Thymus (tissue), 14 donors: Measurements from ENCODE around the gene SLC17A9. TPM values are rescaled to one million over a fixed set of nuclear protein-coding genes. Genes with fewer than 3 reads are reported as not detected.

Experiments
- DNase-seq, 9 donors: peaks; one replicate each; pipeline ENCODE4 v3.0.0-alpha.2; 2013; ENCODE audit warnings: low spot score in 9 of 9, low read depth in 6 of 9, missing footprints in 1 of 9
- H3K27ac ChIP-seq, 2 donors: one replicate each; pipeline ENCODE4 v1.5.1; 2013; ENCODE audit warnings: control low read depth in 1 of 2, low read depth in 1 of 2, low read length in 1 of 2, mild to moderate bottlenecking in 1 of 2, moderate library complexity in 1 of 2
- H3K27me3 ChIP-seq, 2 donors: one replicate each; pipeline ENCODE4 v1.5.1; 2013; ENCODE audit warnings: low read length in 1 of 2; ENCODE audit not compliant: control insufficient read depth in 2 of 2, insufficient read depth in 1 of 2
- H3K36me3 ChIP-seq, 2 donors: one replicate each; pipeline ENCODE4 v1.5.1; 2013; ENCODE audit warnings: low read length in 1 of 2, mild to moderate bottlenecking in 1 of 2, moderate library complexity in 1 of 2; ENCODE audit not compliant: control insufficient read depth in 2 of 2, insufficient read depth in 2 of 2
- H3K4me1 ChIP-seq, 2 donors: one replicate each; pipeline ENCODE4 v1.5.1; 2013; ENCODE audit warnings: low read length in 2 of 2; ENCODE audit not compliant: control insufficient read depth in 2 of 2, insufficient read depth in 2 of 2
- H3K4me3 ChIP-seq, 2 donors: one replicate each; pipeline ENCODE4 v1.5.1; 2013; ENCODE audit warnings: low read length in 2 of 2, control low read depth in 1 of 2, mild to moderate bottlenecking in 1 of 2
- H3K9me3 ChIP-seq, 2 donors: one replicate each; pipeline ENCODE4 v1.5.1; 2013; ENCODE audit warnings: low read length in 1 of 2, mild to moderate bottlenecking in 1 of 2; ENCODE audit not compliant: control insufficient read depth in 2 of 2, insufficient read depth in 1 of 2
- WGBS: extraction: QIAGEN DNeasy Blood & Tissue Kit; methylation state at CpG from one replicate; pipeline ENCODE4 v1.1.7; 2013; 5-methylcytosine and 5-hydroxymethylcytosine counted together
- long read RNA-seq, 10 donors: transcript quantifications; one replicate each; lab custom pipeline, GENCODE V29; 2026
- polyA plus RNA-seq: library from polyadenylated mRNA; stranded (reverse); fragments of 200-250 nt; gene quantifications from one replicate; pipeline ENCODE4 v1.2.3, GENCODE V29; 2013
- total RNA-seq: library from RNA; stranded (reverse); fragments of 120-200 nt; gene quantifications from one replicate; pipeline ENCODE4 v1.2.4, GENCODE V29; 2013
- donor health status: healthy.

SLC17A9 gene
- 1.2 TPM for total RNA-seq
- 10.0 TPM for polyA plus RNA-seq
- long read RNA-seq, donor 1, result 0 reads
- long read RNA-seq, donor 2, result 0 reads
- long read RNA-seq, donor 3, result 0 reads
- long read RNA-seq, donor 4, result 0 reads
- long read RNA-seq, donor 5, partial matches to known transcripts, result 0 of 2 reads
- long read RNA-seq, donor 5, other reads (novel, unspliced or antisense), result 0 of 2 reads
- long read RNA-seq, donor 6, partial matches to known transcripts, result 0 of 2 reads
- long read RNA-seq, donor 6, other reads (novel, unspliced or antisense), result 0 of 2 reads
- long read RNA-seq, donor 7, result 0 reads
- long read RNA-seq, donor 8, result 0 reads
- long read RNA-seq, donor 9, result 0 reads
- long read RNA-seq, donor 10, result 0 reads

GRCh38 chr20:62952373-62952967, at the start of gene SLC17A9:
Gene SLC17A9, plus strand, starts transcription at chr20:62952709. Its CDS starts 122 bp downstream, at chr20:62952831.
- Histone ChIP-seq H3K36me3 (peaks cover 26 to 31% of the 10 kb centered on the region in 2 donors), H3K27me3 (peaks cover 0 to 4% of the 10 kb centered on the region in 2 donors), H3K4me1 (peaks cover 24 to 52% of the 10 kb centered on the region in 2 donors), H3K9me3 (peaks cover 3 to 17% of the 10 kb centered on the region in 2 donors), H3K4me3 (peak within 1 kb of the TSS in 1 of 2 donors; percentile 33), H3K27ac (peak within 1 kb of the TSS; percentile 90 to 98)
- DNase-seq, result no peak
- 8% methylated on average over 37 of the region's 37 CpGs for WGBS

DNA sequence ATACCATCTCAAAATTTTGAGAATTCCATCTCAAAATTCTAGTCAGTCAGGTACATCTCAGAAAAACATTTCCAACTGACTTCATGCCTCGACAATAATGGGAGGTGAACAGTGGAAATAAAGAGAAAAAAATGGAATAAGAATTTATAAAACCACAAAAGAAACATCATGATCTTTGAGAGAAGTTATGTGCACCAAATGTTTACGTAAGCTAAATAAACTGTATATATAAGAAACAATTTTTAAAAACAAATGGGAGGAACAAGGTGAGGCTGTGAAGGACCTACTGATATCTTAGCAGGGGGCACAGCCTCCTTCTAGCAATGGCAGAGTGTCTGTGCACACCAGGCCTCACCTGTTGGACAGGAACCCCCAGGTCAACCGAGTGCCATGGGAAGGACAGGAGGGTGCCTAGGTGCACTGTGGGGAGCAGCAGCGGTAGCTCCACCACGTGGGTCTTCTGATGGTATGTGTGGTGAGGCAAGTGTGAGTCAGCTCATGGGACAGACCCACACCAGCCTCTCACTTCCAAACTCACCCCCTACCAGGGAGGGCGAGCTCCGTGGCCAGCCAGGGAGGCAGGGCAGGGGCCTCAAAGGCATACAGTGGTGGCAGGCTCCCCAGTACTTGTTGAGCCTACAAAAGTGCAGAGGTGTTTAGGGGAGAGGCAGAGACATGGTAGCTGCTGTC, 49.4 kb upstream of the SLC17A9 start:
- no peak overlapping the region for H3K27ac ChIP-seq

GRCh38 chr20:62905536-62906117, 46.9 kb upstream of the SLC17A9 start:
- Histone ChIP-seq H3K9me3 (no peaks in the 10 kb centered on the region), H3K4me3 (no peak overlapping the region), H3K27me3 (no peaks in the 10 kb centered on the region), H3K27ac (no peak overlapping the region), H3K36me3 (peaks cover 90 to 98% of the 10 kb centered on the region in 2 donors), H3K4me1 (peaks cover 0 to 7% of the 10 kb centered on the region in 2 donors)
- no peak for DNase-seq
- WGBS, result 98% methylated on average over 17 of the region's 17 CpGs

More for the DNA sequence above, 49.4 kb upstream of the SLC17A9 start:
- no peak overlapping the region for H3K4me3 ChIP-seq
- peaks cover 65 to 75% of the 10 kb centered on the region in 2 donors for H3K36me3 ChIP-seq
- H3K27me3 ChIP-seq, result no peaks in the 10 kb centered on the region
- DNase-seq, result no peak
- WGBS, result 93% methylated on average over 7 of the region's 7 CpGs
- peaks cover 11 to 23% of the 10 kb centered on the region in 2 donors for H3K4me1 ChIP-seq
- H3K9me3 ChIP-seq, result no peaks in the 10 kb centered on the region

DNA sequence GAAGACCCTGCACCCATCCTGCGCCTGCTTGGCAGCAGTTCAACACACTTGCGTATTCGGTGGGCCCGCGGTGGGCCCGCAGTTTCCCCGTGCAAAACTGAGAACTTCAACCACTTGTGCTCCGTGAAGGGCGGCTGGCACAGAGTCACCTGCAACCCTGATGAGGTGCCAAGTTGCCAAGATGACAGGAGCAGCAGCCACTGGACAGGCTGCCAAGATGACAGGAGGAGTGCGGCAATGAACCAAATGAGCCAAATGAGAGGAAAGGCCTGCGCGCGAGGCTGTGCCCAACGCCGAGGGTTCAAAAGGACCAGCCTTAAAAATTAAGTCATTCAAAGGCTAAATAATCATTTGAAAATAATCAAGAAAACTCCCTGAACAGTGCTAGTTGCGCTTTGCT, 46.3 kb upstream of the SLC17A9 start:
- Histone ChIP-seq H3K27ac (no peak overlapping the region), H3K36me3 (peaks cover 96 to 98% of the 10 kb centered on the region in 2 donors), H3K9me3 (no peaks in the 10 kb centered on the region), H3K27me3 (no peaks in the 10 kb centered on the region), H3K4me1 (peaks cover 0 to 3% of the 10 kb centered on the region in 2 donors), H3K4me3 (no peak overlapping the region)
- no peak for DNase-seq
- 98% methylated on average over 16 of the region's 16 CpGs for WGBS

DNA sequence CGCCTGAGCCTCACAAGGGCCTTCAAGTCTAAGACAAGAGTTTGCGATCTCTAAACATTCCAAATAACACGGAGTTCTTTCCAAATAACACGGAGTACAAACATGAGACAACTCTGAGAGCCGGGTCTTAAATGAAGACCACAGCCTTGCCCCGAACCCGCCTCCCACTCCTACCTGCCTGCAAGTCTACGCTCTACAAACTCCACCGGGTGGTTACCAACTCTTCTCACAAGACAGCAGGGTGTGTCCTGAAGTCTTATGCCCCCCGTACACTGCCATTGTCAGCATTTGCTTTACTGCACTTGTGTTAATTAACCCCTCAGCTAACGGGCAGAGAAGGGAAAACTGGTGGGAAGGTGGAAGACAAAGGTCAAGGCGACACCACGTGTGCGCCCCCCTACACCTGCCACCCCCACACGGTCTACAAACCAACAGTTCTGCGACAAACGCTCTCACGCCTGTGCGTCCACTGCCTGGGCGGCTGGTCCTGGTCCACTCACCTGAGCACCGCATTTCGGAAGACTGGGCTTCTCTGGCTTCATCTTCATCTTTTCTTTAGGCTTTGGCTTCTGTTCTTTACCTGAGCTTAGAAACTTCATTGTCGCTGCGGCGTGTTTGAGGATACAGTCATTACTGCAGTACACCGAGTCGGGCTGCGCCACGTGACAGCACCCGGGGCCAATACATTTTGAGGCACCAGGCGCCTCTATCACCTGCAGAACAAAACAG, 45.7 kb upstream of the SLC17A9 start:
- Histone ChIP-seq H3K4me1 (peaks cover 0 to 3% of the 10 kb centered on the region in 2 donors), H3K27me3 (no peaks in the 10 kb centered on the region), H3K36me3 (peaks cover 96 to 98% of the 10 kb centered on the region in 2 donors), H3K4me3 (no peak overlapping the region), H3K27ac (no peak overlapping the region), H3K9me3 (no peaks in the 10 kb centered on the region)
- DNase-seq, result no peak
- 93% methylated on average over 31 of the region's 31 CpGs for WGBS

GRCh38 chr20:62907384-62908317, 44.9 kb upstream of the SLC17A9 start:
- Histone ChIP-seq H3K36me3 (peaks cover 96 to 98% of the 10 kb centered on the region in 2 donors), H3K4me1 (peaks cover 0 to 3% of the 10 kb centered on the region in 2 donors), H3K9me3 (no peaks in the 10 kb centered on the region), H3K4me3 (no peak overlapping the region), H3K27me3 (no peaks in the 10 kb centered on the region), H3K27ac (no peak overlapping the region)
- 80% methylated on average over 16 of the region's 16 CpGs for WGBS
- peak in 1 of 9 donors; percentile 52 for DNase-seq

DNA sequence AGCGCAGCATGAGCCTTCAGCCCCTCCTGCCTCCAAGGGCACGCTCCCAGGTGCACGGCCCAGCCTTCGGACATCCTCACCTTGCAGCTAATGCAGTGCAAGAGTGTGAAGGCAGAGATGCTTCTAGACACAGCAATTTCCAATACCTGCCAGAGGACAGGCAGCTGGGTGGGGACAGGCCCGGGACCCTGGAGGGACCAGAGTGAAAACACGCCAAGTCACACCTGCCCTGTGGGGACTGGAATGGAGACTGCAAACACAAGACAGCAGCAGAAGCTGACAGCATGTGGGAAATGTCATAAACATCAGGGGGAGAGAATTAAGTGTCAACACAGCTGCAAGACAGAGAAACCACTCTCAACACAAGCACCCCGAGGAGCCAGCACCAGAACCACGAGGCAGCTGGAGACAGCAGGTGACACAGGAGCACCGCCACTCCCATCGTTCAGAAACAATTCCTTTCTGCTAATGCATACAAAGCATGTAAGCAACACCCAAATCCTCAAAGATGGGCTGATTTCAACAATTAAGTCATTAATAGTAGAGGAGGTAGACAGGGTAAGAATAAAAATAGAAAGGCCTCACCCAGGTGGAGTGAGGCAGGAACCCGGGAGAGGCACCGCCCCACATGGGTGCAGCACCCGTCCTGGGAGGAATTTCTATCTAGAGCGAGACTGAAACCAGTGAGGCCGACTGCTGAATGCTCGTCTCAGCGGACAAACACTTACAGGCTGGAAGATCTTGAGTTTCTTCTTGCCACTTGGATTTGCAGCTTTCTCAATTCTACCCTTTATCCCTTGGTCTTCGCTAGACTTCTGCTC, 43.3 kb upstream of the SLC17A9 start:
- Histone ChIP-seq H3K4me1 (peaks cover 0 to 5% of the 10 kb centered on the region in 2 donors), H3K4me3 (no peak overlapping the region), H3K9me3 (no peaks in the 10 kb centered on the region), H3K36me3 (peaks cover 94 to 96% of the 10 kb centered on the region in 2 donors), H3K27ac (no peak overlapping the region), H3K27me3 (no peaks in the 10 kb centered on the region)
- no peak for DNase-seq
- 81% methylated on average over 18 of the region's 18 CpGs for WGBS
